ENCODE data around the gene SKI. TPM values are rescaled to one million over a fixed set of nuclear protein-coding genes. Genes with fewer than 3 reads are reported as not detected.
A peak's percentile ranks its signal among the peaks of the same experiment; 100 is the strongest.

The SKI gene
- total and polyA plus RNA-seq, 12 donors, result 4.8 to 53.6 (median 34.7) TPM

DNA sequence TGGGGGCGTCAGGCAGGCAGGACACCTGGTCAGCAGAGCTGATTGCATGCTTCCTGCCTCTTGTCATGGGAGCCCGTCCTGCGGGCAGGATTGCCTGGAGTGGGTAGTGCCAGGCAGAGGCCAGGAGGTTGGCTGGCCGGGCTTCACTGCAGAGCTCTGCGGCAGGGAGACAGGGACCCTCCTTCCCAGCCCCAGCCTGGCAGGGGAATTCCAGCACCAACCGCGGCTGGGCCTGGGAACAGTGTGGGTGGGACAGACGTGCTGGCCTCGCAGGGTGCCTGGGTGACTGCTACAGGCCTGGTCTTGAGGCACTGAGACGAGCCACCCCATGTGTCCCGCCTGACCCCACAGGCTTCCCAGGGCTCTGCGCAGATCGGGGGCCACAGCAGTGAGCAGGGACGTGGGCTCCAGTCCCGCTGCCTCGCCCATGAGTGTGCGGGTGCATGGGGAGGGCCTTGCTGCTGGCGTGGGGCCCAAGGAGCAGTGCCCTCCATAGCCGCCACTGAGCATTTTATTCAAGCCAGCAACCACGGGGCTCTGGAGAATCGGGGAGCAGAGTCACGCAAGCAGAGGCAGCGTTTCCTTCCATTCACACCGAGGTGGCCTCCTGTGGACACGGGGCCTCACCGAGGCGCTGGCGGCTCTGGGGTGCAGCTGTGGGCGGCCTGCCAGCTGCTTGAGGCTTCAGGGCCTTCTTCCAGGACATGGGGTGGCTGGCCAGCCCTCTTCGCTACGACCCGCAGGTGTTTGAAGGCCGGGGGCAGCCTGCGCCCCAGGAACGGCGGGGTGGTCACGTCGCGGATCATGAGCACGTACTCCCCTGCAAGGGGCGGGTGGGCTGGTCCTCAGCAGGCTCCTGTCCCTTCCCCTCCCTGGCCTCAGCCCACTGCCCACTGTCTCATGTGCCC is 92.9 kb downstream of the SKI start:
- 70 to 82% (median 78%) methylated on average over 6 to 41 of the region's 41 CpGs for WGBS, 4 donors
- Histone ChIP-seq H3K27me3 (peaks cover 10% of the 10 kb centered on the region), H3K9me3 (replicated peaks in 1 of 3) (no peaks in the 10 kb centered on the region), H3K4me1 (replicated peaks in 1 of 2) (peaks cover 0 to 12% of the 10 kb centered on the region in 2 donors), H3K36me3 (replicated peaks in 1 of 2) (no peaks in the 10 kb centered on the region), H3K4me3 (no peak overlapping the region), H3K27ac (peak overlapping the region in 1 of 5 donors; percentile 72)
- TF ChIP-seq, protein P1, sequence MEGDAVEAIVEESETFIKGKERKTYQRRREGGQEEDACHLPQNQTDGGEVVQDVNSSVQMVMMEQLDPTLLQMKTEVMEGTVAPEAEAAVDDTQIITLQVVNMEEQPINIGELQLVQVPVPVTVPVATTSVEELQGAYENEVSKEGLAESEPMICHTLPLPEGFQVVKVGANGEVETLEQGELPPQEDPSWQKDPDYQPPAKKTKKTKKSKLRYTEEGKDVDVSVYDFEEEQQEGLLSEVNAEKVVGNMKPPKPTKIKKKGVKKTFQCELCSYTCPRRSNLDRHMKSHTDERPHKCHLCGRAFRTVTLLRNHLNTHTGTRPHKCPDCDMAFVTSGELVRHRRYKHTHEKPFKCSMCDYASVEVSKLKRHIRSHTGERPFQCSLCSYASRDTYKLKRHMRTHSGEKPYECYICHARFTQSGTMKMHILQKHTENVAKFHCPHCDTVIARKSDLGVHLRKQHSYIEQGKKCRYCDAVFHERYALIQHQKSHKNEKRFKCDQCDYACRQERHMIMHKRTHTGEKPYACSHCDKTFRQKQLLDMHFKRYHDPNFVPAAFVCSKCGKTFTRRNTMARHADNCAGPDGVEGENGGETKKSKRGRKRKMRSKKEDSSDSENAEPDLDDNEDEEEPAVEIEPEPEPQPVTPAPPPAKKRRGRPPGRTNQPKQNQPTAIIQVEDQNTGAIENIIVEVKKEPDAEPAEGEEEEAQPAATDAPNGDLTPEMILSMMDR (IDR thresholded peaks at IDR 0.05), result no peak
- no peak for TF ChIP-seq POLR2A (IDR thresholded peaks at IDR 0.05)
- DNase-seq, result no peak
- intact Hi-C loops (cut with DNase I), result no loop called here

GRCh38 chr1:2322065-2322571 is 94.0 kb downstream of the SKI start:
- H3K4me1 ChIP-seq (replicated peaks in 1 of 2), result peaks cover 0 to 12% of the 10 kb centered on the region in 2 donors
- H3K27ac ChIP-seq, result peak overlapping the region in 2 of 5 donors; percentile 34 to 80
- intact Hi-C loops (cut with DNase I), result no loop called here
- H3K9me3 ChIP-seq (replicated peaks in 1 of 3), result no peaks in the 10 kb centered on the region
- peaks cover 10% of the 10 kb centered on the region for H3K27me3 ChIP-seq
- H3K4me3 ChIP-seq, result no peak overlapping the region
- WGBS, 4 donors, result 35 to 41% (median 40%) methylated on average over 29 to 30 of the region's 30 CpGs
- no peaks in the 10 kb centered on the region for H3K36me3 ChIP-seq (replicated peaks in 1 of 2)
- DNase-seq, result peak in 3 of 7 donors; percentile 43 to 72 (median 46)
- TF ChIP-seq POLR2A (IDR thresholded peaks at IDR 0.05), result no peak
- TF ChIP-seq, protein P1 (IDR thresholded peaks at IDR 0.05), result no peak

- Histone ChIP-seq H3K9me3 (replicated peaks in 1 of 3) (no peaks in the 10 kb centered on the region), H3K27me3 (peaks cover 10% of the 10 kb centered on the region), H3K4me3 (no peak overlapping the region), H3K27ac (peak overlapping the region in 2 of 5 donors; percentile 34 to 80), H3K4me1 (replicated peaks in 1 of 2) (peaks cover 0 to 12% of the 10 kb centered on the region in 2 donors), H3K36me3 (replicated peaks in 1 of 2) (no peaks in the 10 kb centered on the region)
- TF ChIP-seq POLR2A (IDR thresholded peaks at IDR 0.05), result no peak
- TF ChIP-seq, protein P1 (IDR thresholded peaks at IDR 0.05), result no peak
- intact Hi-C loops (cut with DNase I), result no loop called here
- WGBS, 4 donors, result 71 to 85% (median 80%) methylated on average over 9 to 41 of the region's 41 CpGs
- no peak for DNase-seq
These were observed 94.6 kb downstream of the SKI start for GRCh38 chr1:2322581-2323211.

DNA sequence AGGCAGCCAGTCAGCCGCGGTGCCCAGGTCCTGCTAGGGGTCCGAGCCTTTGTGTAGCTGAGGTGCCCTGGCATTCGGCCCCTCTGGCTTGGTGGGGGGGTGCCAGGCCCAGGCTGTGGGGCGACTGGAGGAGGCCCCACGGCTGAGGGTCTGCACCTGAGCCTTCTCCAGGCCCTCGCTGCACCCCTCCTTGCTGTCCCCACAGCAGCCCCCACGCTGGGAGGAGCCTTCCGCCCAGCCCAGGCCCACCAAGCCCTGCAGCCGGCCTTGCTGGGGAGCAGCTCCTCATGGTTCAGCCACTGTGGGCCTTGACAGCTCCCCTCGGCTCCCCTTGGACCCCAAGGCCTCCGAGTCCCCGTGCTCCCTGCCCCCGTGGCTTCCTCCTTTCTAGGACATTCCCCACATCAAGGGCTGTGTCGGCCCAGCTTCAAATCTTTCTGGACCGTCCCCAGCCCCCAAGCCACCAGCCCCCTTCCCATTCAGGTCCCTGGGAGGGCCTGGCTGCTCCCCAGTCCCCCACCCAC is 95.4 kb downstream of the SKI start:
- Histone ChIP-seq H3K9me3 (replicated peaks in 1 of 3) (no peaks in the 10 kb centered on the region), H3K4me3 (no peak overlapping the region), H3K27ac (no peak overlapping the region), H3K36me3 (replicated peaks in 1 of 2) (no peaks in the 10 kb centered on the region), H3K4me1 (replicated peaks in 1 of 2) (peaks cover 0 to 12% of the 10 kb centered on the region in 2 donors), H3K27me3 (peaks cover 10% of the 10 kb centered on the region)
- TF ChIP-seq, protein P1 (IDR thresholded peaks at IDR 0.05), result no peak
- TF ChIP-seq POLR2A (IDR thresholded peaks at IDR 0.05), result no peak
- no peak for DNase-seq
- 72 to 88% (median 77%) methylated on average over 8 to 16 of the region's 16 CpGs for WGBS, 4 donors
- intact Hi-C loops (cut with DNase I), result no loop called here
